K562 (cell line): ENCODE results near the gene MAGI2. TPM values are rescaled to one million over a fixed set of nuclear protein-coding genes. Genes with fewer than 3 reads are reported as not detected.

Experiments
- ATAC-seq: fragments of 200-7000 bp; cut with Tn5 transposase; 3 replicates; pipeline ENCODE4 v1.9.1; 2020; ENCODE audit warnings: moderate library complexity
- BruUV-seq: library from RNA; stranded (reverse); fragments of 400-500 nt; replicated peaks from 2 replicates; lab custom pipeline; 2021; lab: Mats Ljungman, UMichigan
- CTCF ChIA-PET: fragments of 300-600 bp; formaldehyde crosslinking; extraction: SDS; loops from one replicate; lab custom pipeline; 2021; ENCODE audit warnings: low intra/inter-chr PET ratio; lab: Yijun Ruan, JAX
- POLR2A ChIA-PET: fragments of 300-600, 350-650 bp; sonication (Branson Sonifier 250); formaldehyde crosslinking; extraction: SDS; loops from one replicate; lab custom pipeline; 2021; ENCODE audit warnings: antibody characterized with exemption, inconsistent platforms; lab: Yijun Ruan, JAX
- DNase-seq, 4 experiments: peaks; one replicate each; pipeline versions ENCODE4 v3.0.0 to v3.0.0-alpha.2; 2011 to 2018; ENCODE audit warnings: low spot score in 3 of 4, mixed read lengths in 3 of 4; ENCODE audit errors: extremely low read depth in 1 of 4
- FAIRE-seq: peaks from 2 replicates; lab custom pipeline; 2011; peaks lifted over from hg19 to GRCh38; lab: Jason Lieb, UNC
- H2AFZ ChIP-seq: 2 replicates; pipeline ENCODE4 v1.6.0; 2011; ENCODE audit warnings: low read depth, low read length, control low read depth, inconsistent platforms
- H3K27ac ChIP-seq: fragments of 200-600 bp; 3 replicates; pipeline ENCODE4 v1.8.0; 2011; ENCODE audit warnings: low read depth, mild to moderate bottlenecking, control low read depth, inconsistent platforms, low read length, moderate library complexity, mixed read lengths; ENCODE audit errors: extremely low read depth
- H3K27me3 ChIP-seq, 2 experiments: fragments of 300-600 bp in 1 of 2; 2 replicates in 1 of 2; 3 replicates in 1 of 2; pipeline versions ENCODE4 v1.6.0 to v1.8.0; 2011; ENCODE audit warnings: inconsistent platforms in 2 of 2, low read length in 2 of 2, mild to moderate bottlenecking in 1 of 2, mixed read lengths in 1 of 2, moderate library complexity in 1 of 2; ENCODE audit not compliant: control insufficient read depth in 2 of 2, insufficient read depth in 2 of 2
- H3K36me3 ChIP-seq: fragments of 300-600 bp; 3 replicates; pipeline ENCODE4 v1.8.0; 2011; ENCODE audit warnings: mild to moderate bottlenecking, low read length, inconsistent platforms; ENCODE audit not compliant: control insufficient read depth, insufficient read depth
- H3K4me1 ChIP-seq, 2 experiments: fragments of 200-600 bp in 1 of 2; replicated peaks in 1 of 2; 2 replicates in 1 of 2; 3 replicates in 1 of 2; pipeline versions ENCODE4 v1.5.1 to v1.8.0; 2011; ENCODE audit warnings: inconsistent platforms in 2 of 2, low read length in 2 of 2, mild to moderate bottlenecking in 1 of 2, mixed read lengths in 1 of 2, moderate library complexity in 1 of 2; ENCODE audit not compliant: control insufficient read depth in 2 of 2, insufficient read depth in 2 of 2
- H3K4me2 ChIP-seq: 2 replicates; pipeline ENCODE4 v1.6.1; 2011; ENCODE audit warnings: low read length, control low read depth, inconsistent platforms, mixed read lengths; ENCODE audit not compliant: insufficient read depth
- H3K4me3 ChIP-seq: fragments of 200-600 bp; sonication (generic), shearing (Covaris generic); 2 replicates; pipeline ENCODE4 v1.5.1; 2016; ENCODE audit warnings: control low read depth, inconsistent platforms
- H3K79me2 ChIP-seq: fragments of 200-600 bp; 3 replicates; pipeline ENCODE4 v1.8.0; 2011; ENCODE audit warnings: low read length, inconsistent platforms; ENCODE audit not compliant: control insufficient read depth, insufficient read depth
- H3K9ac ChIP-seq, 2 experiments: 2 replicates each; pipeline versions ENCODE4 v1.6.0 to v1.6.1; 2011; ENCODE audit warnings: low read depth in 2 of 2, low read length in 2 of 2, control low read depth in 1 of 2, inconsistent platforms in 1 of 2, mild to moderate bottlenecking in 1 of 2, mixed read lengths in 1 of 2; ENCODE audit not compliant: insufficient read depth in 1 of 2
- H3K9me1 ChIP-seq: one replicate; pipeline ENCODE4 v1.6.0; 2011; ENCODE audit warnings: inconsistent platforms, mild to moderate bottlenecking, low read length, moderate library complexity; ENCODE audit not compliant: control insufficient read depth, insufficient read depth
- H3K9me3 ChIP-seq: replicated peaks from 2 replicates; pipeline ENCODE4 v1.5.1; 2011; ENCODE audit warnings: low read depth, low read length, inconsistent platforms; ENCODE audit not compliant: control insufficient read depth, insufficient read depth
- H4K20me1 ChIP-seq: replicated peaks from 2 replicates; pipeline ENCODE4 v1.6.1; 2011; ENCODE audit warnings: low read length, inconsistent platforms, mixed read lengths; ENCODE audit not compliant: control insufficient read depth, insufficient read depth
- MEIS2 ChIP-seq: fragments of 450-650 bp; IDR thresholded peaks from 2 replicates; pipeline ENCODE4 v1.6.1; 2014; ENCODE audit warnings: mild to moderate bottlenecking; ENCODE audit not compliant: partially characterized antibody
- MITF ChIP-seq: IDR thresholded peaks from 2 replicates; pipeline ENCODE4 v1.6.1; 2014; ENCODE audit warnings: antibody characterized with exemption
- NBN ChIP-seq: fragments of 450-650 bp; IDR thresholded peaks from 2 replicates; pipeline ENCODE4 v1.6.1; 2016; ENCODE audit warnings: low read depth, mild to moderate bottlenecking
- NFIX ChIP-seq: fragments of 250-450 bp; sonication (Bioruptor Pico); IDR thresholded peaks from 2 replicates; pipeline ENCODE4 v1.4.0; 2020; ENCODE audit warnings: low read depth, mild to moderate bottlenecking, moderate library complexity
- OTX1 ChIP-seq: fragments of 450-650 bp; formaldehyde crosslinking; IDR thresholded peaks from 2 replicates; pipeline ENCODE4 v1.4.0; 2022; ENCODE audit warnings: mild to moderate bottlenecking
- POLR2H ChIP-seq: IDR thresholded peaks from 2 replicates; pipeline ENCODE4 v1.6.1; 2016; ENCODE audit warnings: missing genetic modification characterization, low read depth, mild to moderate bottlenecking, control low read depth, missing compliant biosample characterization, moderate library complexity
- PRMT5 ChIP-seq: sonication (generic); formaldehyde crosslinking; IDR thresholded peaks from 2 replicates; pipeline ENCODE4 v1.5.0; 2020; ENCODE audit warnings: missing genetic modification reagents
- SAP30 ChIP-seq: fragments of 200-600 bp; sonication (generic); IDR thresholded peaks from 2 replicates; pipeline ENCODE4 v1.6.1; 2012; ENCODE audit warnings: borderline replicate concordance, low read depth, mild to moderate bottlenecking, moderate library complexity, low read length, control low read depth, inconsistent platforms; ENCODE audit not compliant: insufficient read depth, poor library complexity, severe bottlenecking
- ZBTB11 ChIP-seq, 3 experiments: fragments of 200-800 bp in 1 of 3; fragments of 250-450 bp in 1 of 3; fragments of 450-650 bp in 1 of 3; sonication (Bioruptor Pico) in 1 of 3; sonication (Bioruptor generic) in 1 of 3; formaldehyde crosslinking in 1 of 3; IDR thresholded peaks; 2 replicates each; pipeline versions ENCODE4 v1.6.1 to v1.8.0; 2016 to 2022; ENCODE audit warnings: mild to moderate bottlenecking in 2 of 3, missing genetic modification characterization in 2 of 3, missing compliant biosample characterization in 1 of 3, moderate library complexity in 1 of 3
- ZNF79 ChIP-seq: fragments of 250-450 bp; sonication (Bioruptor Pico); IDR thresholded peaks from 2 replicates; pipeline ENCODE4 v1.4.0; 2020; ENCODE audit warnings: low read depth, mild to moderate bottlenecking, moderate library complexity
- WGBS: fragments of 100-300 bp; shearing (Covaris generic); methylation state at CpG from one replicate; pipeline ENCODE4 v1.1.6; 2016; ENCODE audit warnings: low coverage, mixed read lengths; ENCODE audit not compliant: insufficient coverage; ENCODE audit errors: missing lambda C conversion rate; 5-methylcytosine and 5-hydroxymethylcytosine counted together
- in situ Hi-C: fragments of 300-500 bp; cut with MboI; formaldehyde crosslinking; loops from 4 replicates; pipeline ENCODE4 v1.15.0; 2018; ENCODE audit warnings: inconsistent platforms, mixed read lengths
- intact Hi-C: fragments of 100-400 bp; cut with micrococcal nuclease; formaldehyde crosslinking; loops from 2 replicates; pipeline ENCODE4 v1.14.2; 2022
- polyA plus RNA-seq, 8 experiments: library from polyadenylated mRNA; depleted of rRNA in 4 of 8; stranded (reverse) in 5 of 8; unstranded in 3 of 8; fragments of >200 nt; fragmentation: Nextera tagmentation in 2 of 8; fragmentation: Illumina TruSeq in 1 of 8; extraction: Ambion mirVana in 2 of 8; extraction: Trizol in 1 of 8; gene quantifications; 2 replicates each; pipeline versions ENCODE4 v1.2.1 to v1.2.3, GENCODE V29; 2011 to 2014; ENCODE audit warnings: inconsistent platforms in 1 of 8, missing spikeins in 1 of 8
- total RNA-seq, 7 experiments: library from RNA; depleted of rRNA in 6 of 7; stranded (reverse); fragments of >200 nt in 6 of 7; fragmentation: Illumina TruSeq in 2 of 7; extraction: Trizol in 2 of 7; gene quantifications; 2 replicates each; pipeline versions ENCODE4 v1.2.1 to v1.2.3, GENCODE V29; 2011 to 2021; ENCODE audit warnings: low replicate concordance in 1 of 7
- TF ChIP-seq, protein P1 (sequence below): fragments of 250-450 bp; sonication (Bioruptor Pico); IDR thresholded peaks from 2 replicates; pipeline ENCODE4 v1.8.0; 2021; ENCODE audit warnings: borderline replicate concordance, mild to moderate bottlenecking, moderate library complexity; ENCODE audit not compliant: poor library complexity, severe bottlenecking
- TF ChIP-seq, protein P2 (sequence below): sonication (generic); formaldehyde crosslinking; IDR thresholded peaks from 2 replicates; pipeline ENCODE4 v1.8.0; 2022; ENCODE audit warnings: mild to moderate bottlenecking, missing genetic modification reagents

The MAGI2 gene
- total and polyA plus RNA-seq, 9 of the 15 experiments (the other 6 are each of a cell fraction or from before 2014, with no cell fraction given): 0.27 to 1.4 (median 0.70) TPM

DNA sequence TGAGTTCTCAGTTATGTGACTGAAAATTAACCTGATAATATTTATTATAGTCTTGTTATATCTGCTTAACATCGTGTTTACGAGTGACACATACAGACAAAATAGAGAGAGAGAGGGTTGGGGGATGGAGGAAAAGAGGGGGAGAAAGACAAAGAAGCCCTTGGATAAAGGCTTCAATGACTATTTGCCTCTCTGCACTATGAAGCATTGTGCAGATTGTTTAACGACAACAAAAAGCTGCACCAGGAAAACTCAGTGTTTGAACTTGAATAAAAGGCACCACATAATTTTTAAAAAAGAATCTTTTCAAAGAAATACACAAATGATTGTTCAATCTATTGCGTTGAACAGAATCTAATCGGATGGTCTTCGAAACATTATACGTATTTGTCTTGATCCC is 27.8 kb downstream of the MAGI2 start:
- no peaks in the 10 kb centered on the region for H3K9me1 ChIP-seq
- ChIA-PET CTCF (no interaction called here), POLR2A (no interaction called here)
- H3K4me2 ChIP-seq: no peak overlapping the region
- no peaks in the 10 kb centered on the region for H3K27me3 ChIP-seq
- H4K20me1 ChIP-seq: no peaks in the 10 kb centered on the region
- ATAC-seq (no peak), FAIRE-seq (no peak), DNase-seq (no peak)
- intact Hi-C loops (no loop called here), in situ Hi-C loops (no loop called here)
- under 1% methylated on average over 7 of the region's 7 CpGs for WGBS
- H3K4me1 ChIP-seq: no peaks in the 10 kb centered on the region
- 0 out of 2 replicates have a peak, but pooled peaks cover 6% of the 10 kb centered on the region for H3K9me3 ChIP-seq
- H3K9ac ChIP-seq: no peak overlapping the region
- H2AFZ ChIP-seq: no peak overlapping the region
- no peaks in the 10 kb centered on the region for H3K36me3 ChIP-seq
- no peak overlapping the region for H3K27ac ChIP-seq
- H3K79me2 ChIP-seq: no peaks in the 10 kb centered on the region
- H3K4me3 ChIP-seq: no peak overlapping the region
- no TSS peak for BruUV-seq
- no peak for TF ChIP-seq MITF
- no peak for TF ChIP-seq NFIX (CRISPR knock-in tag)
- no peak for TF ChIP-seq ZBTB11 (CRISPR knock-in tag; IDR thresholded peaks at IDR 0.05)
- no peak for TF ChIP-seq PRMT5 (CRISPR knock-in tag)
- no peak for TF ChIP-seq POLR2H (tag)
- TF ChIP-seq OTX1 (CRISPR knock-in tag): no peak
- no peak for TF ChIP-seq MEIS2
- no peak for TF ChIP-seq ZNF79 (CRISPR knock-in tag)
- no peak for TF ChIP-seq SAP30
- TF ChIP-seq, protein P1, sequence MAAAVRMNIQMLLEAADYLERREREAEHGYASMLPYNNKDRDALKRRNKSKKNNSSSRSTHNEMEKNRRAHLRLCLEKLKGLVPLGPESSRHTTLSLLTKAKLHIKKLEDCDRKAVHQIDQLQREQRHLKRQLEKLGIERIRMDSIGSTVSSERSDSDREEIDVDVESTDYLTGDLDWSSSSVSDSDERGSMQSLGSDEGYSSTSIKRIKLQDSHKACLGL (CRISPR knock-in tag): no peak
- no peak for TF ChIP-seq NBN
- TF ChIP-seq, protein P2, sequence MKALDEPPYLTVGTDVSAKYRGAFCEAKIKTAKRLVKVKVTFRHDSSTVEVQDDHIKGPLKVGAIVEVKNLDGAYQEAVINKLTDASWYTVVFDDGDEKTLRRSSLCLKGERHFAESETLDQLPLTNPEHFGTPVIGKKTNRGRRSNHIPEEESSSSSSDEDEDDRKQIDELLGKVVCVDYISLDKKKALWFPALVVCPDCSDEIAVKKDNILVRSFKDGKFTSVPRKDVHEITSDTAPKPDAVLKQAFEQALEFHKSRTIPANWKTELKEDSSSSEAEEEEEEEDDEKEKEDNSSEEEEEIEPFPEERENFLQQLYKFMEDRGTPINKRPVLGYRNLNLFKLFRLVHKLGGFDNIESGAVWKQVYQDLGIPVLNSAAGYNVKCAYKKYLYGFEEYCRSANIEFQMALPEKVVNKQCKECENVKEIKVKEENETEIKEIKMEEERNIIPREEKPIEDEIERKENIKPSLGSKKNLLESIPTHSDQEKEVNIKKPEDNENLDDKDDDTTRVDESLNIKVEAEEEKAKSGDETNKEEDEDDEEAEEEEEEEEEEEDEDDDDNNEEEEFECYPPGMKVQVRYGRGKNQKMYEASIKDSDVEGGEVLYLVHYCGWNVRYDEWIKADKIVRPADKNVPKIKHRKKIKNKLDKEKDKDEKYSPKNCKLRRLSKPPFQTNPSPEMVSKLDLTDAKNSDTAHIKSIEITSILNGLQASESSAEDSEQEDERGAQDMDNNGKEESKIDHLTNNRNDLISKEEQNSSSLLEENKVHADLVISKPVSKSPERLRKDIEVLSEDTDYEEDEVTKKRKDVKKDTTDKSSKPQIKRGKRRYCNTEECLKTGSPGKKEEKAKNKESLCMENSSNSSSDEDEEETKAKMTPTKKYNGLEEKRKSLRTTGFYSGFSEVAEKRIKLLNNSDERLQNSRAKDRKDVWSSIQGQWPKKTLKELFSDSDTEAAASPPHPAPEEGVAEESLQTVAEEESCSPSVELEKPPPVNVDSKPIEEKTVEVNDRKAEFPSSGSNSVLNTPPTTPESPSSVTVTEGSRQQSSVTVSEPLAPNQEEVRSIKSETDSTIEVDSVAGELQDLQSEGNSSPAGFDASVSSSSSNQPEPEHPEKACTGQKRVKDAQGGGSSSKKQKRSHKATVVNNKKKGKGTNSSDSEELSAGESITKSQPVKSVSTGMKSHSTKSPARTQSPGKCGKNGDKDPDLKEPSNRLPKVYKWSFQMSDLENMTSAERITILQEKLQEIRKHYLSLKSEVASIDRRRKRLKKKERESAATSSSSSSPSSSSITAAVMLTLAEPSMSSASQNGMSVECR (CRISPR knock-in tag): no peak
